Activated effector memory CD4-positive, alpha-beta T cell treated with Interleukin-2 at 50 U/mL for 16 hours (primary cell): ENCODE measurements around the gene PMF1.
A peak's percentile ranks its signal among the peaks of the same experiment; 100 is the strongest.

Source experiments
- DNase-seq: peaks from one replicate; pipeline ENCODE4 v3.0.0-alpha.2; 2020

The PMF1 gene

GRCh38 chr1:156276532-156276931, 63.7 kb downstream of the PMF1 start:
- no peak for DNase-seq

- no peak for DNase-seq
Observed at GRCh38 chr1:156276966-156277381, 64.2 kb downstream of the PMF1 start.

GRCh38 chr1:156279837-156280236, 67.0 kb downstream of the PMF1 start:
- DNase-seq: no peak

GRCh38 chr1:156281281-156281680, 68.5 kb downstream of the PMF1 start:
- peak; percentile 2 for DNase-seq

DNA sequence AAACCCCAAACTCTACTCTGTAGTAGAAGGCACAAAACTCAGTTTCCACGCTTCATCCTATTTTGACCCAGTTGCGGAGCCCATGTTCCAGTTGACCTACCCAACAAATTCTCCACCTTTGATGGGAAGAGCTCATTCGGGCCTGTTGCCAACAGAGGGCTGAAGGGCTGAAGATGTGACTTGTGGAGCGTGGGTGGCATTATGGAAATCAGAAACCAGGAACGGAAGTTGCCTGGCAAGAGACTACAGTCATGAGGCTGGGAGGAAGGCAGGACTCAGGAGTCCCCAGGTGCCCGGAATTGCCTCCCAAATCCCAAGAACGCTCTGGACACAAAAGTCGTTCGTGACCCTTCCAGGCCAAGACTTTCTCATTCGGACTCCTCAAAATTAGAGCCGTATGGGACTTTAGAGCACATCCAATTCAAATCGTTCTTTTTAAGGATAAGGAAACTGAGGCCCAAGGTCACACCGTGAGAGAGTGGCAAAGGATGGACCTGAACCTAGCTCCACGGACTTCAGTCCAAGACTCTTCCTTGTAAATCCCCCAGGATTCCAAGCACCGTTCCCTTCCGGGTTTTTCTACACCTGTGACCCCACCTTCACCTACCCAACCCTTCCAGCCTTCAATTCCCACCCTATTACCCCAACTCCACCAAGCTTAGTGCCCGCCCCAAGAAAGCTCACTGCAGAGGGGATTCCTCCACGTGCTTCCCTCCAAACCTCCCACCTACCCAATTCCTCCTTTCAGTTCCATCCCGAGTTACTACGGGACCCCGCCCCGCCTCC, 69.1 kb downstream of the PMF1 start:
- no peak for DNase-seq

DNA sequence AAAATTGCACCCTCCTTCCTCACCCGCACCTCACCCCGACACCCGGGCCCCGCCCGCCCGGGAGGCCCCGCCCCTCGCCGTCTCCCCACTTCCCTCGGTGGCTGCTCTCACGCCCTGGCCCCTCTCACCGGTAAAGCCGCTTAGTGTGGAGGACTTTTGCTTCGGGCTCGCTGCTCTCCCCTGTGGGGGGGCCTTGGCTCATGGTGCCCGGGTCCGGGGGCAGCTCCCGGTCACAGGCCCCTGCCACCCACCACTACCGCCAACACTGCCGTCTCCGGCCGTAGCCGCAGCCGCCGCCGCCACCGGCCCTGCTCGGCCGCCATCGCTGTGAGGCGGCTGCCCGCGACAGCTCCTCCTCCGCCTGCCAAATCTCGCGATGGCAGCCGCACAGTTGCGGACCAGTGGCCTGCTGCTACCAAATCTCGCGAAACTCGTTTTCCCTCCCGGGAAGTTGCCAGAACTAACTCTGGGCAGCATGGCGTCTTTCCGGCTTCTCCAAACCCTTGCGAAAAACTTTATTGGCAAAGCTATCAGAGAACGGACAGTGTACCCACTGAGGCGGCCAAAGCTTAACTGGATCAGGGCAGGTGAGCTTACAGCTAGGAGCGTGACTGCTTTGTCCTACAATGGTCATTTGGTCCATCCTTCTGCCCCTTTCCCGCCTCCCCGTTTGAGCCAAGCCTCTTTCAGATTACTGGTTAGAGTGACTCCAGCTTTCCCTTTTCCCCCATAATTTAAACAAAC, 69.8 kb downstream of the PMF1 start, which contains the start of gene SMG5:
SMG5 (minus strand) TSS at position 347 of the 744 bp plus-strand sequence; CDS start at position 202, 145 bp downstream.
- peak; percentile 92 for DNase-seq

DNA sequence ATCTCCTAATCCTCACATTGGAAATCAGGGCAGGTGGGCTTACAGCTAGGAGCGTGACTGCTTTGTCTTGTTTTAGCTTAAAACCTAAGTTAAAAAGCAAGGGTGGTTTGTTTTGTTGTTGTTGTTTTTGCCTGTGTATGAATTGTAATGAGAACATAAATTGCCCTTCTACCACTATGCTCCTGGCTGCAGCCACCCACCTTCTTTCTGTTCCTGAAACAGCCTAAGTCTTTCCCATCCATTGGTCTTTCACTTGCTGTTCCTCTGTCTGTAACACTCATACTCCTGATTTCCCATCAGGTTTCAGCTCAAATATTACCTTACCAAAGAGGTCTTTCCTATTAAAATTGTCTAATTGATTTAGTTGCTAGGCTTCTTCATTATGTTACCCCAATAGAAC, 70.7 kb downstream of the PMF1 start:
- DNase-seq: no peak

GRCh38 chr1:156284112-156284511, 71.3 kb downstream of the PMF1 start, which contains the start of gene TMEM79:
Gene TMEM79 (plus strand): TSS chr1:156284325. CDS start chr1:156285227, 902 bp downstream.
- no peak for DNase-seq

- no peak for DNase-seq
Observed at GRCh38 chr1:156284757-156285156, 72.0 kb downstream of the PMF1 start.

GRCh38 chr1:156285437-156285836, 72.6 kb downstream of the PMF1 start:
- no peak for DNase-seq

DNA sequence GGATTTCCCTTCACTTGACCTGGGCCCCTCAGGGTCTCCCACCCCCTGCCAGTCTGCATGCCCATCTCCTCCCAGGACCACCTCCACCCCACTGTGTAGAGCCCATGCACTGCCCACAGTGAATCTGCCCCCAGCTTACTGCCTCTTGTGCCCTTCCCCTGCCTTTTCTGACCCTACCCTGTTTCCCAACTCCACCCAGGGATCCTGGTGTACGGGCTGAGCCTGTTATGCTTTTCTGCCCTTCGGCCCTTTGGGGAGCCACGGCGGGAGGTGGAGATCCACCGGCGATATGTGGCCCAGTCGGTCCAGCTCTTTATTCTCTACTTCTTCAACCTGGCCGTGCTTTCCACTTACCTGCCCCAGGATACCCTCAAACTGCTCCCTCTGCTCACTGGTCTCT, 73.3 kb downstream of the PMF1 start:
- DNase-seq: no peak
